Ovary (tissue), 9 donors: ENCODE measurements around the gene RASAL2. TPM values are rescaled to one million over a fixed set of nuclear protein-coding genes. Genes with fewer than 3 reads are reported as not detected.

Source experiments
- DNase-seq, 5 donors: peaks; one replicate each; pipeline ENCODE4 v3.0.0-alpha.2; 2019 to 2020
- H3K27ac ChIP-seq, 2 donors: fragments of 200-600 bp; one replicate each; pipeline versions ENCODE4 v1.5.1 to v1.8.0; 2019 to 2022
- H3K27me3 ChIP-seq: fragments of 200-600 bp; one replicate; pipeline ENCODE4 v1.8.0; 2022
- H3K36me3 ChIP-seq: fragments of 200-600 bp; sonication (generic); one replicate; pipeline ENCODE4 v1.5.1; 2019
- H3K4me1 ChIP-seq: one replicate; pipeline ENCODE4 v1.8.1; 2013; ENCODE audit warnings: mild to moderate bottlenecking, moderate library complexity; ENCODE audit not compliant: insufficient read depth
- H3K4me3 ChIP-seq: fragments of 200-600 bp; sonication (generic); one replicate; pipeline ENCODE4 v1.5.1; 2017
- H3K9me3 ChIP-seq, 2 donors: fragments of 200-600 bp in 1 of 2; sonication (generic) in 1 of 2; one replicate each; pipeline versions ENCODE4 v1.5.1 to v1.8.1; 2013 to 2019; ENCODE audit warnings: mild to moderate bottlenecking in 1 of 2, moderate library complexity in 1 of 2
- EP300 ChIP-seq: sonication (generic); formaldehyde crosslinking; IDR thresholded peaks from one replicate; pipeline ENCODE4 v1.6.1; 2017; ENCODE audit warnings: antibody characterized with exemption
- POLR2A ChIP-seq: fragments of 450-650 bp; IDR thresholded peaks from one replicate; pipeline ENCODE4 v1.6.1; 2017; ENCODE audit warnings: antibody characterized with exemption, mild to moderate bottlenecking, moderate library complexity
- WGBS, 3 donors: extraction: QIAGEN DNeasy Blood & Tissue Kit in 1 of 3; methylation state at CpG; one replicate each; pipeline versions ENCODE4 v1.1.5 to v1.1.7; 2013 to 2017; 5-methylcytosine and 5-hydroxymethylcytosine counted together
- intact Hi-C, 4 donors: fragments of 100-400 bp; cut with DNase I; formaldehyde crosslinking; loops; one replicate each; pipeline versions ENCODE4 v1.11.0 to v1.15.1; 2022 to 2023
- polyA plus RNA-seq, 2 donors: library from polyadenylated mRNA; stranded (reverse); fragments of 200-250 nt in 1 of 2; fragments of 350-450 nt in 1 of 2; fragmentation: Illumina TruSeq in 1 of 2; extraction: RNeasy Lipid Tissue Mini Kit (QIAGEN cat#74804) in 1 of 2; gene quantifications; one replicate each; pipeline ENCODE4 v1.2.3, GENCODE V29; 2013 to 2014
- total RNA-seq, 7 donors: library from RNA; depleted of rRNA in 2 of 7; stranded (reverse); fragments of >200 nt in 2 of 7; fragmentation: NEBNext Ultra II Directional in 3 of 7; extraction: Animal tissue kit (Norgen Biotek cat#: 25700) in 3 of 7; gene quantifications; one replicate each; pipeline versions ENCODE4 v1.1.0 to v1.2.4, GENCODE V29; 2016 to 2023
- TF ChIP-seq, protein P1 (sequence below), 3 donors: fragments of 450-650 bp in 2 of 3; fragments of 200-600 bp in 1 of 3; IDR thresholded peaks; one replicate each; pipeline versions ENCODE4 v1.5.1 to v1.8.0; 2016 to 2022; ENCODE audit warnings: antibody characterized with exemption in 3 of 3, mild to moderate bottlenecking in 1 of 3
- donor health status: DM: no; HTN: no; CAD: no; lungs with moderate emphysema.
- donor health status: DM: no; HTN: no; CAD: no.
- donor health status: Bipolar disorder and iron deficiency.
- donor health status: DM: yes; HTN: yes; CAD: no.
- donor health status: DM: no; HTN: no; CAD: no.
- donor health status: DM: yes; HTN: yes; CAD: no.

RASAL2 gene
- total and polyA plus RNA-seq, 9 donors, result 4.2 to 20.5 (median 11.5) TPM

DNA sequence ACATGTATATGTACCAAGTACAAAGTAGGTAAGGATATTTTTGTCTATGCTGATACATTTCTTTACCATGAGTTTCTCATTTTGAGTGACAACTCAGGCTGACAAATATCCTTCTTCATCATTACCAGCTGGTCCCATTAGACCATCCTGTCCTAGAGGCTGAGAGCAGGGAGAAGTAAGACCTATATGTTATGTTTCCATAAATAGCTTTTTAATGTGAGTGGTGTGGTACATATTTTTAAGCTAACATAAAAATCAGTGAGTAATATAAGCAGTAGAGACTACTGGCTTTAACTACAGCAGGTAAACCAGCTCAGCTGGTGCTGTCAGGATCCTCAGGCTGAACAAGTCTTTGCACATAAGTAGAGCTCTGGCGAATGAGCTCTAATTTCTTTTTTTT lies 340.5 kb downstream of the RASAL2 start:
- Histone ChIP-seq H3K4me3 (no peak overlapping the region), H3K4me1 (no peaks in the 10 kb centered on the region), H3K27ac (no peak overlapping the region), H3K27me3 (no peaks in the 10 kb centered on the region), H3K9me3 (no peaks in the 10 kb centered on the region), H3K36me3 (no peaks in the 10 kb centered on the region)
- TF ChIP-seq, protein P1, sequence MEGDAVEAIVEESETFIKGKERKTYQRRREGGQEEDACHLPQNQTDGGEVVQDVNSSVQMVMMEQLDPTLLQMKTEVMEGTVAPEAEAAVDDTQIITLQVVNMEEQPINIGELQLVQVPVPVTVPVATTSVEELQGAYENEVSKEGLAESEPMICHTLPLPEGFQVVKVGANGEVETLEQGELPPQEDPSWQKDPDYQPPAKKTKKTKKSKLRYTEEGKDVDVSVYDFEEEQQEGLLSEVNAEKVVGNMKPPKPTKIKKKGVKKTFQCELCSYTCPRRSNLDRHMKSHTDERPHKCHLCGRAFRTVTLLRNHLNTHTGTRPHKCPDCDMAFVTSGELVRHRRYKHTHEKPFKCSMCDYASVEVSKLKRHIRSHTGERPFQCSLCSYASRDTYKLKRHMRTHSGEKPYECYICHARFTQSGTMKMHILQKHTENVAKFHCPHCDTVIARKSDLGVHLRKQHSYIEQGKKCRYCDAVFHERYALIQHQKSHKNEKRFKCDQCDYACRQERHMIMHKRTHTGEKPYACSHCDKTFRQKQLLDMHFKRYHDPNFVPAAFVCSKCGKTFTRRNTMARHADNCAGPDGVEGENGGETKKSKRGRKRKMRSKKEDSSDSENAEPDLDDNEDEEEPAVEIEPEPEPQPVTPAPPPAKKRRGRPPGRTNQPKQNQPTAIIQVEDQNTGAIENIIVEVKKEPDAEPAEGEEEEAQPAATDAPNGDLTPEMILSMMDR (IDR thresholded peaks at IDR 0.05), result no peak
- no peak for TF ChIP-seq POLR2A
- no peak for TF ChIP-seq EP300
- WGBS, 3 donors, result 42 to 55% (median 42%) methylated on average over 1 of the region's 1 CpG
- intact Hi-C loops, result no loop called here
- no peak for DNase-seq

DNA sequence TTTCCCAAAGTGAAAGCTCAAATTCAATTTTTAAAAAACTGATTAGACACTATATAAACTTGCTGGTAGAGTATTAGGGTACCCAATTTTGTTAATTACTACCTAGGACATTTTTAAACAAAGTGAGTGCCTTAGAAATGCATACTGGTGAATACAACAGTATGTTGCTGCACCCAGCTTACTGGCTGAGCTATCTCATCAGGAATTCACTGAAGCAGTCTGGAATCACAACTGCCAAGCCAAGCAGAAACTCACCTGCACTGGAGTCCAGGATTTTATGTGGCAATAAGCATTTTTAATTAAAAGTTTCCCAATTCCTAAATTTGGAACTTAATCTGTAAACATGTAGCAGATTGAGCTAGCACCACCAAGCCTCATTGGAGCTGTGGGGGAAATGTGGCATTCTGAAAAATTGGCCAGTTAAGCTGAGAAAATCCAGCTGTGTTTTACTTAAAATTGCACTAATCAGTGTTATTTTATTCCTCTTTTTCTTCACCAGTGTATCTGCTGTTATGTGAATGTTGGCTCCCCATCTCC lies 341.1 kb downstream of the RASAL2 start:
- Histone ChIP-seq H3K4me1 (no peaks in the 10 kb centered on the region), H3K27ac (no peak overlapping the region), H3K4me3 (no peak overlapping the region), H3K36me3 (no peaks in the 10 kb centered on the region), H3K27me3 (no peaks in the 10 kb centered on the region), H3K9me3 (no peaks in the 10 kb centered on the region)
- no peak for DNase-seq
- intact Hi-C loops, result no loop called here
- TF ChIP-seq EP300 (no peak), POLR2A (no peak)
- TF ChIP-seq, protein P1 (IDR thresholded peaks at IDR 0.05), result no peak

DNA sequence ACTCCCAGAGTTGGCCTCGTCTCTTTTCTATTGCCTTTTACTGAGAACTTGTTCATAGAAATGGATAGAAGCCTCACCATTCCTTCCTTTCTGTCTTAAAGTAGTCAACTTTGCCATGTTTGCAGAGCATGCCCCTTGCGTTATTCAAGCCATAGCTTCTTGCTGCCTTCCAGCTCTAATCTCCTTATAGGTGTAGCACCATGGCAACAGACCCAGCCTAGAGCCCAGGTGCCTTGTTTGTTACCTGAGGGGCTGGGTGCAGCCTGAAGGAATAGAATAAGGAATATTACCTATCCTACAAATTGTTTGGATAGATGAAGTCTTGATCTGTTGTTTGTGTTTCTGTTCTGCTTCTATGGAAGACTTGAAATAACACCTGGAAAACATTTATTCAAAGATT lies 343.0 kb downstream of the RASAL2 start:
- intact Hi-C loops, result no loop called here
- H3K4me1 ChIP-seq, result no peaks in the 10 kb centered on the region
- H3K27ac ChIP-seq, result no peak overlapping the region
- no peaks in the 10 kb centered on the region for H3K36me3 ChIP-seq
- no peaks in the 10 kb centered on the region for H3K9me3 ChIP-seq
- H3K4me3 ChIP-seq, result no peak overlapping the region
- no peaks in the 10 kb centered on the region for H3K27me3 ChIP-seq
- WGBS, 3 donors, result 95 to 97% (median 97%) methylated on average over 2 of the region's 2 CpGs
- TF ChIP-seq, protein P1 (IDR thresholded peaks at IDR 0.05), result no peak
- DNase-seq, result no peak

DNA sequence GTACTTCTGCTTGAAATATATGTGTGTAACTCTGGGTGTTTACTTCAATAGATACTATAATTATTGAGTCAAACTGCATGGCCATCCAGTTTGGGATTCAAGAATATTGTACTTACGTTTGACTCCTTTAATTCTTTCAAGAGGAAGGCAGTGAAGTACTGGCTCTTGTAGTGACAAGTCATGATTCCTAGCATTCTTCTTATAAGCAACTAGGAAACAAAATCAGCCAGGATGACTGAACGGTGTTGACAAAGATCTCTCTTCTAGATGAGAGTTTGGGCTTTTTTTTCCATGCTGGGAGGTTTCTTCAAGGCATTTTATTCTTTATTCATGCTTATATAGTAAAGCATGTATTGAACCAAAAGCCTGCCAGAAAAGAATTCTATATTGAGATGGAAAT lies 344.5 kb downstream of the RASAL2 start:
- Histone ChIP-seq H3K4me3 (no peak overlapping the region), H3K27me3 (no peaks in the 10 kb centered on the region), H3K27ac (no peak overlapping the region), H3K4me1 (no peaks in the 10 kb centered on the region), H3K9me3 (no peaks in the 10 kb centered on the region), H3K36me3 (no peaks in the 10 kb centered on the region)
- TF ChIP-seq EP300, result no peak
- no peak for DNase-seq
- intact Hi-C loops, result no loop called here
- WGBS, 3 donors, result 64 to 77% (median 73%) methylated on average over 2 of the region's 2 CpGs

DNA sequence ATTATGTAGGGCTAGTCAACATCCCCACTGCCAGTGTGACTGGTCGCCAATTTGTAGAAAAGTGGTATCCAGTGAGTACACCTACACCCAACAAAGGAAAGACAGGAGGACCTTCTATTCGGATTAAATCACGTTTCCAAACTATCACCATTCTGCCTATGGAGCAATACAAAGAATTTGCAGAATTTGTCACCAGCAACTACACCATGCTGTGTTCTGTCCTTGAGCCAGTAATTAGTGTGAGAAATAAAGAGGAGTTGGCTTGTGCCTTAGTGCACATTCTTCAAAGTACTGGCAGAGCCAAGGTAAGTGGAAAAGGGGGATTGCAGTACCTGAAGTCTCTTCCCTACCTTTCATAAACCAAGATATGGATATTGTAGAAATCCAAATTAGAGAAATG lies 349.0 kb downstream of the RASAL2 start:
- H3K4me1 ChIP-seq, result no peaks in the 10 kb centered on the region
- WGBS, 3 donors, result 94 to 97% (median 95%) methylated on average over 3 of the region's 3 CpGs
- no peaks in the 10 kb centered on the region for H3K36me3 ChIP-seq
- intact Hi-C loops, result no loop called here
- H3K27ac ChIP-seq, result no peak overlapping the region
- H3K9me3 ChIP-seq, result no peaks in the 10 kb centered on the region
- H3K27me3 ChIP-seq, result no peaks in the 10 kb centered on the region
- TF ChIP-seq, protein P1 (IDR thresholded peaks at IDR 0.05), result no peak
- TF ChIP-seq POLR2A (no peak), EP300 (no peak)
- DNase-seq, result no peak
- H3K4me3 ChIP-seq, result no peak overlapping the region
